LHCN-M2 (cell line): Measurements from ENCODE around the gene DCAF6. TPM values are rescaled to one million over a fixed set of nuclear protein-coding genes. Genes with fewer than 3 reads are reported as not detected.
A peak's percentile ranks its signal among the peaks of the same experiment; 100 is the strongest.

ENCODE experiments used
- DNase-seq: peaks from one replicate; pipeline ENCODE4 v3.0.0-alpha.2; 2012; ENCODE audit warnings: low read depth
- total RNA-seq: library from RNA; depleted of rRNA; stranded (reverse); fragments of >200 nt; gene quantifications from 2 replicates; pipeline ENCODE4 v1.2.3, GENCODE V29; 2014; rRNA removed

The DCAF6 gene
- total RNA-seq, 1 experiment from 2014 or later: 46.5 TPM

- no peak for DNase-seq
Observed at GRCh38 chr1:168100315-168101002, 164.0 kb downstream of the DCAF6 start.

- DNase-seq: no peak
Observed at GRCh38 chr1:168101336-168101735, 164.9 kb downstream of the DCAF6 start.

DNA sequence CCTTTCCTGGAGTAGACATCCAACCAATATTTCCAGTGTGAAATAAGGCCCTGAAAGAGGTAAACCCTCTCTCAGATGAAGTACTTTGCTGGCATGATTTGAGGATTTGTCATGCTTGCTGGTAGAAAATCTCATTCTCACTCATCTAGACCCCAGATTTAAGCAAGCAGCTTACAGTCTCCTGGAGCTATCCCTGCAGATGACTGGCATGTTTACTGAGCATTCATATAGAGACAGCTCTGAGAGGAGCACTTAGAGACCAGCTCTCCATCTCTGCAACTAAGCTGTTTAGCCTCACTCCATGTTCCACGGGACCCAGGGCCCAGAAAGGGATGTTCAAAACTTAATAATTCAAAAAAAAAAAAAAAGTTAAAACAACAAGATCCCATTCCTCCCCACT, 166.0 kb downstream of the DCAF6 start:
- DNase-seq: no peak

DNA sequence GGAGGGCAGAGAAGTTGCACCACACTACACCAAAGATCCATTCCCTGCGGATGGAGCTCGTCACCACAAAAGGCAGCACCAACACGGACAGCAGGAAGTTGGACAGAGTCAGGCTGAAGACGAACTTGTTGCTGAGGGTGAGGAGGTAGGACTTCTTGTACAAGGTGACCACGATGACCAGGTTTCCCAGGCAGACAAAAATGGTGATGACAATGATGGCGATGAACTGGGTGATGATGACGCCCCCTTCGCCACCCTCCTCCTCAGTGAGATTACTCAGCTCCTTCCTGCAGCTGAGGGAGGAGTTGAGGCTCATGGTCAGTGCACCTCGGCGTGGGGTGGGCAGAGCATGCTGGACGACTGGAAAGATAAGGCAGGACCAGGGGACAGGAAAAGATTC, 168.1 kb downstream of the DCAF6 start:
- DNase-seq: no peak

GRCh38 chr1:168105846-168106245, 169.4 kb downstream of the DCAF6 start:
- no peak for DNase-seq

DNA sequence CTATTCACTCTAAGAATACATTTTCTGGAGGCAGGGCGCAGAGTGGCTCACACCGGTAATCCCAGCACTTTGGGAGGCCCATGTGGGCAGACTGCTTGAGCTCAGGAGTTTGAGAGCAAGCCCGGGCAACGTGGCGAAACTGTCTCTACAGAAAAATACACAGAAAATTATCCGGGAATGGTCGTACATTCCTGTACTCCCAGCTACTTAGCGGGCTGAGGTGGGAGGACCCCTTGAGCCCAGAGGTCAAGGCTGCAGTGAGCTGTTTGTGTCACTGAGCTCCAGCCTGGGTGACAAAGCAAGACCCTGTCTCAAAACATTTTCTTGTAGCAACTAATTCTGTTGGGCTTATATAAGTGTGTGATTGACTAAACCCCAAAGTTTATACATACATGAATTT, 169.8 kb downstream of the DCAF6 start:
- no peak for DNase-seq

- DNase-seq: no peak
Observed at GRCh38 chr1:168110896-168111545, 174.5 kb downstream of the DCAF6 start.

DNA sequence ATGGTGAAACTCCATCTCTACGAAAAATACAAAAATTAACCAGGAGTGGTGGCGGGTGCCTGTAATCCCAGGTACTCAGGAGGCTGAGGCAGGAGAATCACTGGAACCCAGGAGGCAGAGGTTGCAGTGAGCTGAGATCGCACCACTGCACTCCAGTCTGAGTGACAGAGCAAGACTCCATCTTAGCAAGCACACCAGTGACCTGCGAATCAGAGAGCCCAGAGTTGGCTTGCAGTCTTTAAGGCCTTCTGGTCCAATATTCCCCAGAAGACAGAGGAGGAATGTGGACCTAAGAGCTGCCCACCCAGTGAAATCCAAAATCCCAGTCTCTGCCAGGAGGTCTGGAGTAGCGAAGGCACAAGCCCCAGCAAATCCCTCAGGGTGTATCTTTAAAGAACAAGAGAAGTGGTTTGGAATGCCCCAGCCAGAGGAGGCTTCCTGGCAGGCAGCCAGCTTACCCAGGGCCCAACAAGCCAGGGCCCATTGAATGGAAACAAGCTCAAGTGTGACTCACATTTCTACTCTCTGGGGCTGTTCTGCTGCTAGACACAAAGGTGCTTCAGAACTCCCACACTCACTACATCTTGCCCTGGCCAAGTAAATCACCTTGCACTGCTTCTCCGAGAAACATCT, 176.3 kb downstream of the DCAF6 start:
- peak; percentile 58 for DNase-seq

- no peak for DNase-seq
Observed at GRCh38 chr1:168114845-168115244, 178.4 kb downstream of the DCAF6 start.

DNA sequence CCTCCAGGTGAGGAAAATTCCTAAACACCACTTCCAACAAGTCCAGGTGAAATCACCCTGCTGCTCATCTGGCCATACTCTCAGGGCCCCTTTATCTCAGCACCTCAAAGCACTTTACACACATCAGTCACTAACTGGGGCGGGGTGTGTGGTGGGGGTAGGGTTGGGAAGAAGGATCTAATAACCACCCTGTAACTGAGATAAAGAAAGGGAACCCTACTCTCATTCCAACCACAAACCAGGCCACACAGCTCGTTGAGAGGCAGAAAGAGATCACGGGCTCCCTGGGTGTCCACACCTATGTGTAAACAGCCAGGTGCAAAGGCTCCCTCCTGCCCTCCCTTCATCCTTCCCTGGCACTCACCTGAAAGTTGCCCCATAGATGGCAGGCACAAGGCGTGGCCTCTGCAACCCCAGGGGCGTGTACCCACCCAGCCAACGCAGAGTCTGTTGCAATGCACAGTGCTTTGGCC, 179.9 kb downstream of the DCAF6 start:
- no peak for DNase-seq

DNA sequence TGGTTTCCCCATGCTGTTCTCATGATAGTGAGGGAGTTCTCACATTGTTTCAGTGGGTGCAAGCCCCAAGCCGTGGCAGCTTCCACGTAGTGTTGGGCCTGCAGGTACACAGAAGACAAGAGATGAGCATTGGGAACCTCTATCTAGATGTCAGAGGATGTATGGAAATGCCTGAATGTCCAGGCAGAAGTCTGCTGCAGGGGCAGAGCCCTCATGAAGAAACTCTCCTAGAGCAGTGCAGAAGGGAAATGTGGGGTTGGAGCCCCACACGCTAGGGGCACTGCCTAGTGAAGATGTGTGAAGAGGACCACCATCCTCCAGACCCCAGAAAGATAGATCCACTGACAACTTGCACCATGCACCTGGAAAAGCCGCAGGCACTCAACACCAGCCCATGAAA, 183.3 kb downstream of the DCAF6 start:
- no peak for DNase-seq

DNA sequence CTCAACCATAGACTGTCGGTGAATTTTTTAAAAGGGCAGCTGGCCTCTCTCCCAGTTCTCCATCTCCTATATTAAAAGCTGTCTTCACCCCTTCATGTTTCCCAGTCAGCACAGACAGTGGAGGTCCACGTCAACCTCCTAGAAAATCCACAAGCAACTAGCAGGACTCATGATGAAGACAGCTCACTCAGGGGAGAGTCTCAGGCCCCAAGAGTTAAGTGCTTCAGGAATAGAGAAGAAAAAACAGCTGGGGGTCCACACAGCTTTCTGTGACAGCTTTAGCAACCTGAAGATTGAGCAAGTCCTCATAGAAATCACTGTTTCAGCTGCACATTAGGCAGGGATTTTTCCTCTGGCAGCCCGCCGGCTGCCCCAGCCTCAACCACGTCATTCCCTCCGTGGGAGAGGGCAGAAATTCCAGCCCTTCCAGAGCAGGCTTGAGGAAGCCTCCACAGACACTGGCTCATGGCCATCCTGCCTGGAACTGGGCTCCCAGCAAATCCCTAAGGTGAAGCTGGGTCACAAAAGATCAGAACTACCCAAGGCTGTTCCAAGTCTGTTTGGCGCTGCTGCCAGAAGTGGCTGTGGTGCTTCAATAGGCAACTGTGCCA, 185.0 kb downstream of the DCAF6 start:
- DNase-seq: peak; percentile 73

DNA sequence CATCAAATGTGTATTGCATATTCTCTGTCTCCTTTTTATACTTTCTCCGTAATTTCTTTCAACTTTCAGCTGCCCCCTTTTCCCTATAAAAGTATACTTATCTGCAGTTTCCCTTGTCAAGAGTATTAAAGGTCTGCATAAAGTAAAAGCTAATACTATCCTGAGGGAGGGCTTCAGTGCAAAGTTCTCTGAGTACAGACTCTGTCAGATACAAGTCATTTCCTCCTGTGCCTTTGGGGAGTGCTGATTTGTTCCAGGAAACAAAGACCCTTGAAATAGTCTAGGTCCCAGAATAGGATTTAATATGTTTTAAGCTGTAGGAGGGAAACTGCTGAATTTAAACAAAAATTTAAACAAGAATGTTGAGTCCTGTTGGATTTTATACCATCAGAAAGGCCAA, 188.6 kb downstream of the DCAF6 start:
- no peak for DNase-seq

Other genes starting within 250 kb of the DCAF6 start
- 55.5 and 63.3 TPM in 2 replicates for gene MPZL1, start 214.7 kb upstream of the DCAF6 start, total RNA-seq
- gene ADCY10, start 22.5 kb upstream of the DCAF6 start, total RNA-seq: 0.29 TPM in 1 of 2 replicates, not detected in the other
- 39.1 and 39.2 TPM in 2 replicates for gene MPC2, start 389 bp downstream of the DCAF6 start, total RNA-seq
- gene GPR161, start 200.2 kb downstream of the DCAF6 start, total RNA-seq: 12.7 and 17.9 TPM in 2 replicates
- gene TIPRL, start 242.3 kb downstream of the DCAF6 start, total RNA-seq: 28.8 and 36.1 TPM in 2 replicates